H1 (cell line): ENCODE measurements around the gene ABCA9. TPM values are rescaled to one million over a fixed set of nuclear protein-coding genes. Genes with fewer than 3 reads are reported as not detected.

Experiments used
- CTCF ChIA-PET: fragments of 300-600 bp; sonication (Branson Sonifier 250); formaldehyde crosslinking; loops from one replicate; lab custom pipeline; 2021; ENCODE audit not compliant: partially characterized antibody; lab: Charles Lee
- POLR2A ChIA-PET: fragments of 300-600 bp; sonication (Branson Sonifier 250); formaldehyde crosslinking; loops from one replicate; lab custom pipeline; 2021; ENCODE audit warnings: inconsistent platforms; ENCODE audit not compliant: partially characterized antibody; lab: Charles Lee
- DNase-seq, 2 experiments: peaks; one replicate each; pipeline versions ENCODE4 v3.0.0 to v3.0.0-alpha.2; 2010 to 2022; ENCODE audit warnings: low spot score in 2 of 2, low read depth in 1 of 2, mixed read lengths in 1 of 2
- FAIRE-seq: peaks from 2 replicates; lab custom pipeline; 2011; peaks lifted over from hg19 to GRCh38; lab: Jason Lieb, UNC
- H2AFZ ChIP-seq: 2 replicates; pipeline ENCODE4 v1.8.1; 2012; ENCODE audit warnings: low read length, inconsistent platforms
- H2AK5ac ChIP-seq: 2 replicates; pipeline ENCODE4 v1.6.1; 2013; ENCODE audit warnings: low read depth, low read length
- H2BK120ac ChIP-seq: replicated peaks from 2 replicates; pipeline ENCODE3; 2013; ENCODE audit warnings: low read depth, low read length, inconsistent platforms
- H2BK12ac ChIP-seq: 2 replicates; pipeline ENCODE4 v1.6.1; 2013; ENCODE audit warnings: low read depth, low read length
- H2BK15ac ChIP-seq: 2 replicates; pipeline ENCODE4 v1.6.1; 2013; ENCODE audit warnings: low read length
- H2BK20ac ChIP-seq: 2 replicates; pipeline ENCODE4 v1.6.1; 2013; ENCODE audit warnings: low read length
- H2BK5ac ChIP-seq: 2 replicates; pipeline ENCODE4 v1.6.1; 2013; ENCODE audit warnings: low read depth, low read length
- H3K14ac ChIP-seq: 2 replicates; pipeline ENCODE4 v1.6.1; 2013; ENCODE audit warnings: inconsistent platforms; ENCODE audit not compliant: insufficient read length
- H3K18ac ChIP-seq: 2 replicates; pipeline ENCODE4 v1.6.1; 2013; ENCODE audit warnings: low read length; ENCODE audit errors: extremely low read depth
- H3K23ac ChIP-seq: 2 replicates; pipeline ENCODE4 v1.6.1; 2013; ENCODE audit warnings: inconsistent platforms; ENCODE audit not compliant: insufficient read length
- H3K23me2 ChIP-seq: 2 replicates; pipeline ENCODE4 v1.6.1; 2013; ENCODE audit warnings: low read depth, low read length
- H3K27ac ChIP-seq: 2 replicates; pipeline ENCODE4 v1.6.1; 2011; ENCODE audit warnings: low read depth, low read length, inconsistent platforms
- H3K27me3 ChIP-seq, 4 experiments: replicated peaks in 1 of 4; 1 replicate in 1 of 4; 2 replicates in 3 of 4; pipeline versions ENCODE4 v1.6.1 to v1.8.1; 2011 to 2013; ENCODE audit warnings: low read length in 3 of 4, mild to moderate bottlenecking in 3 of 4, inconsistent platforms in 2 of 4, mixed read lengths in 2 of 4, moderate library complexity in 1 of 4; ENCODE audit not compliant: control insufficient read depth in 3 of 4, insufficient read depth in 3 of 4; ENCODE audit errors: extremely low read depth in 1 of 4
- H3K36me3 ChIP-seq, 4 experiments: 2 replicates each; pipeline versions ENCODE4 v1.6.1 to v1.8.1; 2011 to 2013; ENCODE audit warnings: mild to moderate bottlenecking in 4 of 4, low read length in 3 of 4, moderate library complexity in 2 of 4, control low read depth in 1 of 4, inconsistent platforms in 1 of 4; ENCODE audit not compliant: insufficient read depth in 4 of 4, control insufficient read depth in 2 of 4
- H3K4ac ChIP-seq: replicated peaks from 2 replicates; pipeline ENCODE3; 2013; ENCODE audit warnings: low read length, low read depth, mixed read lengths, inconsistent platforms; ENCODE audit not compliant: insufficient read length
- H3K4me1 ChIP-seq, 4 experiments: replicated peaks in 1 of 4; 1 replicate in 1 of 4; 2 replicates in 3 of 4; pipeline versions ENCODE4 v1.6.1 to v1.8.1; 2011 to 2013; ENCODE audit warnings: low read length in 3 of 4, inconsistent platforms in 2 of 4, mixed read lengths in 1 of 4; ENCODE audit not compliant: insufficient read depth in 4 of 4, control insufficient read depth in 3 of 4
- H3K4me2 ChIP-seq, 2 experiments: 2 replicates each; pipeline versions ENCODE4 v1.6.1 to v1.8.1; 2011 to 2013; ENCODE audit warnings: low read depth in 2 of 2, low read length in 2 of 2, control low read depth in 1 of 2, inconsistent platforms in 1 of 2, mild to moderate bottlenecking in 1 of 2; ENCODE audit not compliant: insufficient read depth in 1 of 2
- H3K4me3 ChIP-seq, 4 experiments: fragments of 200-600, 300-600 bp in 1 of 4; sonication (generic), shearing (Covaris generic), sonication (Bioruptor Twin) in 1 of 4; 2 replicates each; pipeline versions ENCODE4 v1.5.1 to v1.8.1; 2011 to 2016; ENCODE audit warnings: low read length in 4 of 4, low read depth in 3 of 4, control low read depth in 2 of 4, inconsistent platforms in 2 of 4, mild to moderate bottlenecking in 2 of 4, mixed read lengths in 1 of 4, moderate library complexity in 1 of 4; ENCODE audit not compliant: insufficient read depth in 2 of 4; ENCODE audit errors: extremely low read depth in 1 of 4
- H3K56ac ChIP-seq: replicated peaks from 2 replicates; pipeline ENCODE3; 2013; ENCODE audit warnings: low read depth, mild to moderate bottlenecking, mixed read lengths, low read length, inconsistent platforms; ENCODE audit not compliant: insufficient read length
- H3K79me1 ChIP-seq: 2 replicates; pipeline ENCODE4 v1.6.1; 2013; ENCODE audit warnings: low read depth, low read length, control low read depth
- H3K79me2 ChIP-seq, 2 experiments: 2 replicates each; pipeline versions ENCODE4 v1.6.1 to v1.8.1; 2012 to 2013; ENCODE audit warnings: low read length in 2 of 2, mild to moderate bottlenecking in 2 of 2, inconsistent platforms in 1 of 2; ENCODE audit not compliant: insufficient read depth in 2 of 2, control insufficient read depth in 1 of 2
- H3K9ac ChIP-seq, 4 experiments: replicated peaks in 1 of 4; 1 replicate in 1 of 4; 2 replicates in 3 of 4; pipeline versions ENCODE4 v1.6.1 to v1.8.1; 2011 to 2013; ENCODE audit warnings: low read depth in 3 of 4, low read length in 3 of 4, control low read depth in 2 of 4, mild to moderate bottlenecking in 2 of 4, moderate library complexity in 2 of 4, inconsistent platforms in 1 of 4; ENCODE audit errors: extremely low read depth in 1 of 4
- H3K9me3 ChIP-seq, 2 experiments: 2 replicates each; pipeline versions ENCODE4 v1.6.1 to v1.8.1; 2012 to 2013; ENCODE audit warnings: mild to moderate bottlenecking in 2 of 2, moderate library complexity in 2 of 2, control low read depth in 1 of 2, inconsistent platforms in 1 of 2, low read depth in 1 of 2, low read length in 1 of 2, mixed read lengths in 1 of 2; ENCODE audit not compliant: insufficient read depth in 2 of 2
- H4K20me1 ChIP-seq, 2 experiments: replicated peaks in 1 of 2; 2 replicates each; pipeline versions ENCODE3 to v1.8.1; 2011 to 2013; ENCODE audit warnings: inconsistent platforms in 2 of 2, low read length in 2 of 2, mild to moderate bottlenecking in 1 of 2; ENCODE audit not compliant: insufficient read depth in 2 of 2, control insufficient read depth in 1 of 2
- H4K5ac ChIP-seq: 2 replicates; pipeline ENCODE4 v1.6.1; 2013; ENCODE audit warnings: low read length, low read depth, mixed read lengths, inconsistent platforms; ENCODE audit not compliant: insufficient read length
- H4K8ac ChIP-seq: 2 replicates; pipeline ENCODE4 v1.8.0; 2013; ENCODE audit warnings: mild to moderate bottlenecking, moderate library complexity, low read length, inconsistent platforms; ENCODE audit not compliant: insufficient read depth; ENCODE audit errors: extremely low read depth
- H4K91ac ChIP-seq: replicated peaks from 2 replicates; pipeline ENCODE3; 2013; ENCODE audit warnings: low read length, mixed read lengths, inconsistent platforms; ENCODE audit not compliant: insufficient read length
- ATF2 ChIP-seq: IDR thresholded peaks from 2 replicates; pipeline ENCODE4 v1.6.1; 2012; ENCODE audit warnings: low read length, inconsistent platforms
- BACH1 ChIP-seq: IDR thresholded peaks from 2 replicates; pipeline ENCODE4 v1.6.1; 2012; ENCODE audit warnings: low read length, improper control_type of control experiment
- BCL11A ChIP-seq, 2 experiments: IDR thresholded peaks; one replicate each; pipeline ENCODE4 v1.6.1; 2011; ENCODE audit warnings: low read depth in 2 of 2, low read length in 2 of 2, mild to moderate bottlenecking in 2 of 2
- CREB1 ChIP-seq: IDR thresholded peaks from 2 replicates; pipeline ENCODE4 v1.6.1; 2012; ENCODE audit warnings: inconsistent platforms
- JUND ChIP-seq: IDR thresholded peaks from 2 replicates; pipeline ENCODE4 v1.6.1; 2011; ENCODE audit warnings: mild to moderate bottlenecking, improper control_type of control experiment, low read length
- NANOG ChIP-seq: IDR thresholded peaks from 2 replicates; pipeline ENCODE4 v1.6.1; 2011; ENCODE audit warnings: low read length, low read depth, mild to moderate bottlenecking, inconsistent platforms; ENCODE audit not compliant: insufficient read depth, poor library complexity, severe bottlenecking
- RNF2 ChIP-seq: fragments of 200-900, 300-1000 bp; sonication (generic); IDR thresholded peaks from 2 replicates; pipeline ENCODE4 v1.7.1; 2016; ENCODE audit warnings: borderline replicate concordance, low read depth, mild to moderate bottlenecking, antibody characterized with exemption, low read length; ENCODE audit not compliant: poor library complexity, severe bottlenecking; ENCODE audit errors: missing control alignments
- polyA plus RNA-seq, 7 experiments: library from polyadenylated mRNA; depleted of rRNA in 3 of 7; stranded (reverse) in 5 of 7; unstranded in 2 of 7; fragments of >200 nt in 5 of 7; fragments of 200-250 nt in 2 of 7; gene quantifications; 1 replicate in 5 of 7; 2 replicates in 1 of 7; 4 replicates in 1 of 7; pipeline versions ENCODE4 v1.2.1 to v1.2.3, GENCODE V29; 2011 to 2013; ENCODE audit warnings: missing spikeins in 2 of 7, mixed read lengths in 2 of 7
- total RNA-seq: library from RNA; stranded (reverse); fragmentation: NEBNext Ultra II Directional; extraction: Animal tissue kit (Norgen Biotek cat#: 25700); gene quantifications from 2 replicates; pipeline ENCODE4 v1.2.1, GENCODE V29; 2021

Gene ABCA9
- total and polyA plus RNA-seq, 2 of the 8 experiments (the other 6 are each of a cell fraction or from before 2014, with no cell fraction given) = not detected

GRCh38 chr17:69065113-69065512 lies 4.4 kb upstream of the ABCA9 start:
- Histone ChIP-seq H2BK12ac (no peak overlapping the region), H2BK5ac (no peak overlapping the region), H4K91ac (no peak overlapping the region), H3K18ac (no peak overlapping the region), H4K8ac (no peak overlapping the region), H3K23ac (no peak overlapping the region), H4K20me1 (no peaks in the 10 kb centered on the region), H3K36me3 (no peaks in the 10 kb centered on the region), H3K23me2 (no peaks in the 10 kb centered on the region), H3K14ac (no peak overlapping the region), H3K4me3 (no peak overlapping the region), H2AFZ (no peak overlapping the region), H3K4ac (no peak overlapping the region), H3K56ac (no peak overlapping the region), H3K4me1 (peaks cover 0 to 5% (median 0%) of the 10 kb centered on the region in 4 experiments; a peak in 2 of 7 replicates), H3K9ac (no peak overlapping the region), H2AK5ac (no peak overlapping the region), H2BK20ac (no peak overlapping the region), H2BK15ac (no peak overlapping the region), H3K27ac (no peak overlapping the region), H3K79me2 (no peaks in the 10 kb centered on the region), H3K79me1 (no peaks in the 10 kb centered on the region), H3K4me2 (no peak overlapping the region), H3K9me3 (no peaks in the 10 kb centered on the region), H4K5ac (no peak overlapping the region), H3K27me3 (no peaks in the 10 kb centered on the region), H2BK120ac (no peak overlapping the region)
- ChIA-PET POLR2A (no interaction called here), CTCF (no interaction called here)
- no peak for TF ChIP-seq CREB1
- no peak for TF ChIP-seq RNF2
- no peak for TF ChIP-seq BCL11A (IDR thresholded peaks at IDR 0.05; ENCODE audit: low read depth in 2 of 2, low read length in 2 of 2)
- no peak for TF ChIP-seq NANOG
- TF ChIP-seq JUND = no peak
- TF ChIP-seq BACH1 = no peak
- TF ChIP-seq ATF2 = no peak
- no peak for FAIRE-seq
- no peak for DNase-seq
